ENCODE data around the gene MAP6.

- no peak for TF ChIP-seq POLR2A (IDR thresholded peaks at IDR 0.05)
- peak; percentile 80 to 96 (median 89) for TF ChIP-seq CTCF (IDR thresholded peaks at IDR 0.05)
Measured at GRCh38 chr11:75547617-75548058, 121.2 kb downstream of the MAP6 start.

Measured in adrenal gland (tissue), 5 donors.